LNCAP (cell line): ENCODE measurements around the gene DAND5.

Experiments used
- TF ChIP-seq, protein P1 (sequence below): fragments of 450-650 bp; IDR thresholded peaks from 2 replicates; pipeline ENCODE4 v1.5.1; 2017; ENCODE audit warnings: mild to moderate bottlenecking

Gene DAND5

DNA sequence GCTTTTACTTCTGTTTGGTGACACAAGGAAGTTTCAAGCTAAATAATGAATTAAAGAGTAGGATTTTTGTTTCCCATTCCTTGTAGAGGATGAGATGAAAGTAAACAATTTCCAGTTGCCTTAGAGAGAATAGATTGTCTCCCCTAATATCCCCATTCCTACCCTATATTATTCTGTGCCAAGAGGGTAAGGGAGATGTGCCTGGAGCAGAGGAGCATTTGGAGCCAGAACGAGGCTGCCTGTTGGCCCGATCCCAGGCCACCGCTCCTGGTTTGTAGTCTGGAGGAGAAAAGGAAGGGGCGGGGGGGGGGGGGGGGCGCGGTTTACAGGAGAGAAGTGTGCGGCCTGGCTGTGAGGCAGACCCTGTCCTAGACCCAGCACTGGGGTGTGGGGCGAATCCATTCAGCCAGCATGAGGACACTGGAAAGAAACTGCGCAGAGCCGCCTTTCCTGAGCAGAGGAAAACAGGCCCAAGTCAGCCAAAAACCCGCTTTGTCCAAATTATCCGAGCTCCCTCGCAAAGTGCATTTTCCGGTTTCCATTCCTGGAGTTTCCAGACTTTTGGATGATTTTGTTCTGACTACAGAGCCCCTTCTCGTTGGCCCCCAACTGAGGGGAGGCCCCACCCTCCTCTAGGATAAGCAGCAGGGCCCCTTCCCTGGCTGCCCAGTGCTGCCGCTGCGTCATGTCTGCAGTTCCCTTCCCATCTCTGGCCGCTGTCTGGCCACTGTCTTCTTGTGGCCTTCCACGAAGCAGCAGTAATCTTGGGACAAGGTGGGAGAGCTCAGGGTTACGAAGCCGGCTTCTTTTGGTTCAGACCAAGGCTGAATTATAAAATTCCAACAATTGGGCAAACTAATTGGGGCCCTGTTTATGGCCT lies 48.9 kb downstream of the DAND5 start:
- TF ChIP-seq, protein P1, sequence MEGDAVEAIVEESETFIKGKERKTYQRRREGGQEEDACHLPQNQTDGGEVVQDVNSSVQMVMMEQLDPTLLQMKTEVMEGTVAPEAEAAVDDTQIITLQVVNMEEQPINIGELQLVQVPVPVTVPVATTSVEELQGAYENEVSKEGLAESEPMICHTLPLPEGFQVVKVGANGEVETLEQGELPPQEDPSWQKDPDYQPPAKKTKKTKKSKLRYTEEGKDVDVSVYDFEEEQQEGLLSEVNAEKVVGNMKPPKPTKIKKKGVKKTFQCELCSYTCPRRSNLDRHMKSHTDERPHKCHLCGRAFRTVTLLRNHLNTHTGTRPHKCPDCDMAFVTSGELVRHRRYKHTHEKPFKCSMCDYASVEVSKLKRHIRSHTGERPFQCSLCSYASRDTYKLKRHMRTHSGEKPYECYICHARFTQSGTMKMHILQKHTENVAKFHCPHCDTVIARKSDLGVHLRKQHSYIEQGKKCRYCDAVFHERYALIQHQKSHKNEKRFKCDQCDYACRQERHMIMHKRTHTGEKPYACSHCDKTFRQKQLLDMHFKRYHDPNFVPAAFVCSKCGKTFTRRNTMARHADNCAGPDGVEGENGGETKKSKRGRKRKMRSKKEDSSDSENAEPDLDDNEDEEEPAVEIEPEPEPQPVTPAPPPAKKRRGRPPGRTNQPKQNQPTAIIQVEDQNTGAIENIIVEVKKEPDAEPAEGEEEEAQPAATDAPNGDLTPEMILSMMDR = no peak

DNA sequence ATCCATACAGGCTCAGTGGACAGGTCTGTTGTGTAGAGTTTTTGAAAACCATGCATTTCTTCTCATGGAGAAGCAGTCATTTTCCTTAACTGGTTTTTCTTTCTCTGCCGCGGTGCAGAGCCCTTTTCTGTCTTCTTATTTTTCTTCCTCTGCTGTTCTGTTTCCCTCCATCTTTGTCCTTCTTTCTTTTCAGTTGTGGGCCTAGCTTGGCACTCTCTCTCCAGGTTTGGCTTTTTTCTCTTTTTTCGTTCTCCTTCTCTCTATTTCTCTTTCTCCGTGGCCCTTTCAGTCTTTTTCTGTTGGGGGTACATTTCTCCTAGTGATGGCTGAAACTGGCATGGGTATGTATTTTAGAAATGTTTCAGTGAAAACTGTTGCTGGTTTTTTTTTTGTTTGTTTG lies 50.0 kb downstream of the DAND5 start:
- TF ChIP-seq, protein P1 = no peak

DNA sequence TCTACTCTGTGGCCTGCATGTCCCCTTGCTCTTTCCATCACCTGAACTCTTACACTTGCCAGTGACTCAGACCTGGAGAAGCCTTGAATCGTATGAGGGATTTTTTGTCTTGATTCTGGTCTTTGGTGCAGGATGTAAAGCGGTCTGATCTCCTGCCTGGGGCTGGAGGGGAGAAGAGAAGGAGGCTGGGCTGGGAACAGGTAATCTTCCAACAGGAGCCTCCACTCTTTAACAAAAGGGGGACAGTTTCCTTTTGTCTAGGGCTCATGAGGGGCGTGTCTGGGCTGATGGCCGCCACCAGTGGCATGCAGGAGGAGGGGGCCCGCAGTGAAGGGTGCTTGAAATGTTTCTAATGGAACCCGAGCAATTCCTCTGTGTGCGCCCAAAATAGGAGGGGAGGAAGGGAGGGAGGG lies 50.6 kb downstream of the DAND5 start:
- TF ChIP-seq, protein P1 = no peak

GRCh38 chr19:13022111-13022858 lies 52.9 kb downstream of the DAND5 start:
- TF ChIP-seq, protein P1 = no peak

- TF ChIP-seq, protein P1 = no peak
Observed at GRCh38 chr19:13022859-13023636, 53.7 kb downstream of the DAND5 start.

DNA sequence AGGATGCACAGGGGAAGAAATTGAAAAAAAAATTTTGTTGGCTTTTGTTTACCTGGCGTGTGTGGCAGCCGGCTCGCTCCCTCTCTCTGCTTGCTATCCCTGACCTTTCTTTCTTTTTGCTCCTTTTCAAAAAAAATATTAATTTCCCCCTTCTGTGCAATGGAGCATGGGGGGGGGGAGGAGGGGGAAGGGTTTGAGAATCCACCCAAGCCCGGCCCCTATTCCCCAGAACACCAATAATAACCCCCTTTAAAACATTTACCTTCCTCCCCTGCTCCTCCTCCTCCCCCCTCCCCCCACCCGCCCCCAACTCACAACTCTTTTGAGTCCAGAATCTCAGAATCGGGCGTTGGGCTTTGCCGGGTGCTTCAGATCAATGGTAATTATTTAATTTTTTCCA lies 54.3 kb downstream of the DAND5 start:
- TF ChIP-seq, protein P1 = no peak
